ENCODE data around the gene SMAD7.

The SMAD7 gene

GRCh38 chr18:48929212-48929612, 21.6 kb downstream of the SMAD7 start:
- DNase-seq: no peak

DNA sequence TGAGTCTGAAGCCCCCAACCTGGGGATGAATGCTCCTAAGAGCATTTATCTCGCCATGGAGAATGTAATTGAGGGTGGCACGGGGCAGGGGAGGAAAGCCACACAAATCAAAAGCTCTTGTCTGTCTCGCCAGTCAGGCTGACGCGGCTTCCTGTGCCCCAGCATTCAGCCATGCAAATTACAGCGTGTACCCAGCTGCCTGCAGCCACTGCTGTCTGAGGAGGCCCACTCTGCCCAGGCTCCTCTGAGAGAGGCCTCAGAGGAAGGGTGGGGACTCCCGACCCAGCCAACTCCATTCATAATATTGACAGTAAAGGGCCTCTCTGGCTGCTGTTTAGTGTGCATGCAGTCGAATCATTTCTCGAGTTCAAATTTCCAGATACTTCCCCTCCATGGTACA, 22.0 kb downstream of the SMAD7 start:
- DNase-seq: peak; percentile 82

DNA sequence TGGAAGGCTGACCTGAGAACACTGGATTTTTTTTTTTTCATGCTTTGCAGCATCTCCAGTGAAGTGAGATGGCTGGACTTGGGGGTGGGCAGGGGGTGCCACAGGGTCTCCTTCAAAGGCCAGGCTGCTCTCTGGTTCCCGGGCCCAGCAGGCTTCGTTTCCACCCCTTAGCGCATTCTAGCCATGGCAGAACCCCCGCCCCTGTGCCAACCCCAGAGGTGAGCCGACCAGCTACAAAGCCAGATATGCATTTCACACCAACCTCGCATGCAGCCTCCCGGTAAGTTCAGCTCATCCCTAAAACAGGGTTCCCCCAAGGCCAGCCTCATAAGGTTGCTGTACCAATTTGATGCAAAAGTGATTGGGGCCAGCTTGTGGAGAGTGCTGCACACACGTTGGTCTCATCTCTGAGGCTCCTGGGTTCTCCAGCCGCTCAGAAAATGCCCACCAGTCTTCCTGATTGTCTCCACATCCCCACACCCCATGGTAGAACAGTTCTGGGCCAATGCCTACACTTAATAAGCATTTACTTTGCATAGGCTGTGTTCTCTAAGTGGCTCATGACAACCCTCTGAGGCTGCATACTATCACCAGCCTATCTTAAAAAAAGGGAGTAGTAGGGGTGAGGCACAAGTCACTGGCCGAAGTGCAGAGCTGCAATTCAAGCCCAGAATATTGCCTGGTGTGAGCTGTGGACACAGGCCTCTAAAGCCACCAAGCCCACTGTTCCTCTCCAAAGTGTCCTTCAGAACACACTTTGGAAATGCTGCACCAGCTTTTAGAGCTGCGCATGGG, 23.3 kb downstream of the SMAD7 start:
- no peak for DNase-seq

- DNase-seq: peak; percentile 68
Observed at GRCh38 chr18:48926420-48926857, 24.3 kb downstream of the SMAD7 start.

DNA sequence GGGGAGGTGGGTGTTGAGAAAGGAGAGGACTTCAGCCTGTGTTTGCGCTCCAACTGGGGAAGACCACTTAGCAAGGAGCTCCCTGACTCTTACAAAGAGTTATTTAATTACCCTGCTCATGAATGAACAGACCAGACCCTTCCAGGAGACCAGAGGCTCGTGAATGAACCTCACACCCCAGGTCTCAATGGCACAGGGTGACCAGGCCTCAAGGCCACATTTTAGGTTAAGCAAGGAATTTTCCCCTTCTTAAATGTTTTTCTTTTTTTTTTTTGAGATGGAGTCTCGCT, 25.3 kb downstream of the SMAD7 start:
- DNase-seq: no peak

- no peak for DNase-seq
Observed at GRCh38 chr18:48924630-48925490, 25.9 kb downstream of the SMAD7 start.

DNA sequence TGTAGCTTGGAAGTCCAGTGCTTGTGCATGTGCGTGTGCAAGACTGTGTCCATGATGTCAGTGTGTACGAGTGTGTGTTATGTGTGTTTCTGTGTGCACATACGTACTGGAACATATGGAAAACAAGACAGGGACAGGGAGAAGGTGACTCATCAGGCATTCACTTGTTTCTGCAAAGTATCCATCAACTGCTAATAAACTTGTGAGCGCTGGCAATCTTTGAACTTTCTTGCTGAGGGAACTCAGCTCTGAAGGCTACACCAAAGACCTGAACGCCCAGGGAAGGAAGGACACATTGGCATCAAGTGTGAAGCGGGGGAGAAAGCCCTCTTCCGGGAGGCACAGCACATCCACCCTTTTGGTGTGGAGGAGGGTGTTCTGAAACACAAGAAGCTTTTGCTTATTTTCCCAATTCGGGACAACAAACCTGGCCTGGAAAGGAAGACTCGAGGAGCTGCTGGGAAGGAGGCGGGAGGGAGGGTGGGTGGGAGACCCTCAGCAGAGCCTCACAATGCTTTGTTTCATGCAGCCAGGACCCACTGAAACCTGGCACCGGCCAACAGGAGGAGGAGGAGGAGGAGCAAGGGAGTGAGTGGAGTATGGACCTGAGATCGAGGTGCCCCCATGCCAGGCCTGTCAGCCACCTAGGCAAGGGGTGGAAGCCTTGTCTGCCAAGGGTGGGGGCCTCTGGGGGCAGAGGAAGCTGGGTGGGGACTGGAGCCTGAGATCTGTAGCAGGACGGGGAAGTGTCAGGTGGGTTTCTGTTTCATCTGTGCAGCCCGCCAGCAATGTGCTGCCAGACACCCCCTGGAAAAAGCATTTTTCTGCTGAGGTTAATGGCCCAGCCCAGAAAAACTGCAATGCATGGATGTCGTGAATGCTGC, 26.8 kb downstream of the SMAD7 start:
- no peak for DNase-seq

GRCh38 chr18:48922801-48923730, 27.7 kb downstream of the SMAD7 start:
- no peak for DNase-seq

GRCh38 chr18:48922226-48922800, 28.5 kb downstream of the SMAD7 start:
- DNase-seq: no peak

GRCh38 chr18:48921305-48922225, 29.2 kb downstream of the SMAD7 start:
- DNase-seq: no peak

GRCh38 chr18:48920408-48921038, 30.2 kb downstream of the SMAD7 start:
- DNase-seq: no peak

- DNase-seq: no peak
Observed at GRCh38 chr18:48919547-48919946, 31.2 kb downstream of the SMAD7 start.

GRCh38 chr18:48918660-48919456, 31.9 kb downstream of the SMAD7 start:
- DNase-seq: no peak

DNA sequence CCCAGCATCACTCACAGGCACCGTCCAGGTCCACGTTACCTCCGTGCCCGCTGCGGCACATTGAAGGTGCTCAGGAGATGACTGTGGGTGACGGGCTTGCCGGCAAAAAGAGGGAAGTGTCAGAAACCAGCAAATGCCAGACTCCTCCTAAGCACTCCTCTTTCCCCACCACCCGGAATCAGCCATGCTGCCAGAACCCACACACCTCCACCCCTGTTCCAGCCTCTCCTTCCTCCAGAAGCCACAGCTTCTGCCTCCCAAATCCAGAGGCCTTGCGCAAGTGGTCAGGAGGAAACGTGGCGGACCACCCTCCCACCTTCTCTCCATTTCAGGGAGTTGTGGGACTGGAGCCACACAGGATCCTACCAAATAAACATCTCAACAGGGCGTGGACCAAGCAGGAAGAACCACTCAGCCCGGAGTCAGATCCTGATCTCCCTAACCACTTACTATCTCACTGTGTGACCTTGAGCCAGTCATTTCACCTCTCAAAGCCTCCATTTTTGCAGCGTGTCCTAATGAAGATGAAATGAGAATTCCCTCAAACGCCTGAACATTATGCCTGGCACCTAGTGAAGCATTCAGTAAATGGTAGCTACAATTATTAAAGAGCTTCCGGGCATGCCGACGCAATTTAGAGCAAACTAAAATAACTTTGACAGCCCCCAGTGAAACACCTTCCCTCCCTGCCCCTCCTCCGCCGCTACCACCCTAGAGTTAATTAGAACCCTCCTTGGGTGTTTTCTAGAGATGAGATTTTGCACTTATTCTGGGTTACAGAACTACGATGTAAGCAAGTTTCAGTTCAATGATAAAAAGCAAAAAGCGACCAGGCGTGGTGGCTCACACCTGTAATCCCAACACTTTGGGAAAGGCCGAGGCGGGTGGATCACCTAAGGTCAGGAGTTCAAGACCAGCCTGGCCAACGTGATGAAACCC, 32.9 kb downstream of the SMAD7 start:
- no peak for DNase-seq

GRCh38 chr18:48915626-48916425, 34.9 kb downstream of the SMAD7 start:
- no peak for DNase-seq

- no peak for DNase-seq
Observed at GRCh38 chr18:48914581-48915251, 36.0 kb downstream of the SMAD7 start.

GRCh38 chr18:48913775-48914174, 37.0 kb downstream of the SMAD7 start:
- DNase-seq: no peak
